GM21390 (cell line): Measurements from ENCODE around the gene SMTNL2.
"Not testable (repeated sequence)": the region's sequence is repeated elsewhere in the genome, so short reads cannot be mapped to it uniquely, and the experiment has no call there.

Experiments
- ATAC-seq: cut with Tn5 transposase; IDR thresholded peaks from one replicate; pipeline ENCODE4 v1.9.1; 2021; ENCODE audit not compliant: unreplicated experiment

SMTNL2 gene

GRCh38 chr17:4600563-4600962, 16.2 kb downstream of the SMTNL2 start:
- no peak for ATAC-seq

- no peak for ATAC-seq
Measured at GRCh38 chr17:4601326-4601725, 17.0 kb downstream of the SMTNL2 start.

GRCh38 chr17:4602041-4602440, 17.7 kb downstream of the SMTNL2 start:
- ATAC-seq: no peak

GRCh38 chr17:4604111-4604644, 19.8 kb downstream of the SMTNL2 start:
- no peak for ATAC-seq

GRCh38 chr17:4604736-4605135, 20.4 kb downstream of the SMTNL2 start:
- ATAC-seq: not testable (repeated sequence)

GRCh38 chr17:4605826-4606225, 21.5 kb downstream of the SMTNL2 start:
- ATAC-seq: no peak

GRCh38 chr17:4607261-4607741, 23.0 kb downstream of the SMTNL2 start:
- no peak for ATAC-seq

GRCh38 chr17:4607773-4608187, 23.5 kb downstream of the SMTNL2 start:
- no peak for ATAC-seq

- no peak for ATAC-seq
Measured at GRCh38 chr17:4609761-4610160, 25.4 kb downstream of the SMTNL2 start.

GRCh38 chr17:4610162-4610561, 25.8 kb downstream of the SMTNL2 start:
- ATAC-seq: no peak

- no peak for ATAC-seq
Measured at GRCh38 chr17:4610656-4611055, 26.3 kb downstream of the SMTNL2 start.

GRCh38 chr17:4616476-4616875, 32.1 kb downstream of the SMTNL2 start:
- no peak for ATAC-seq

- ATAC-seq: no peak
Measured at GRCh38 chr17:4617090-4617489, 32.8 kb downstream of the SMTNL2 start.

GRCh38 chr17:4617590-4618351, 33.4 kb downstream of the SMTNL2 start:
- no peak for ATAC-seq

- ATAC-seq: no peak
Measured at GRCh38 chr17:4620531-4621101, 36.3 kb downstream of the SMTNL2 start.

- no peak for ATAC-seq
Measured at GRCh38 chr17:4622375-4622774, 38.0 kb downstream of the SMTNL2 start.

GRCh38 chr17:4623249-4623648, 38.9 kb downstream of the SMTNL2 start:
- no peak for ATAC-seq

GRCh38 chr17:4624451-4624911, 40.2 kb downstream of the SMTNL2 start:
- ATAC-seq: not testable (repeated sequence)

- no peak for ATAC-seq
Measured at GRCh38 chr17:4625181-4625617, 40.9 kb downstream of the SMTNL2 start.

- ATAC-seq: no peak
Measured at GRCh38 chr17:4626734-4627256, 42.5 kb downstream of the SMTNL2 start.

- no peak for ATAC-seq
Measured at GRCh38 chr17:4631431-4631830, 47.1 kb downstream of the SMTNL2 start.
